Activated T-cell treated with anti-CD3 and anti-CD28 coated beads for 4 hours (primary cell): ENCODE results near the gene CDH13.

Experiments
- DNase-seq: peaks from one replicate; pipeline ENCODE4 v3.0.0-alpha.2; 2020

The CDH13 gene

GRCh38 chr16:83010776-83011720 is 384.3 kb downstream of the CDH13 start:
- DNase-seq = no peak

GRCh38 chr16:83011939-83012338 is 385.2 kb downstream of the CDH13 start:
- no peak for DNase-seq

- no peak for DNase-seq
These were observed 386.3 kb downstream of the CDH13 start for GRCh38 chr16:83013071-83013470.

DNA sequence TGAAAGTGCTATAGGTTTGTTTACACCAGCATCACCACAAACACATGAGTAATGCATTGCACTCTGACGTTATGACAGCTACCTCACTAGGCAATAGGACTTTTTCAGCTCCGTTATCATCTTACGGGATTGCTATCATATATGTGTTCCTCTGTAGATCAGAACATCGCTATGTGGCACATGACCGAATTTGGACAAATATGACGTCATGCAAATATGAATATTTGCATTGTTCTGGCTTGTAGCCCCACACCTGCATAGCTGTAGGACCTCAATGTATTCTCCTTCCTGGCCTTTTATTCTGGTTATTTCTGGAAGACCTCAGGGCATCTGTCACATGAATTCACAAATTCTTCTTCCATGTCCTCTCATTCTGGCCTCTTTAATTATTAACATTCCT is 393.2 kb downstream of the CDH13 start:
- DNase-seq = no peak

GRCh38 chr16:83021045-83021444 is 394.3 kb downstream of the CDH13 start:
- no peak for DNase-seq

DNA sequence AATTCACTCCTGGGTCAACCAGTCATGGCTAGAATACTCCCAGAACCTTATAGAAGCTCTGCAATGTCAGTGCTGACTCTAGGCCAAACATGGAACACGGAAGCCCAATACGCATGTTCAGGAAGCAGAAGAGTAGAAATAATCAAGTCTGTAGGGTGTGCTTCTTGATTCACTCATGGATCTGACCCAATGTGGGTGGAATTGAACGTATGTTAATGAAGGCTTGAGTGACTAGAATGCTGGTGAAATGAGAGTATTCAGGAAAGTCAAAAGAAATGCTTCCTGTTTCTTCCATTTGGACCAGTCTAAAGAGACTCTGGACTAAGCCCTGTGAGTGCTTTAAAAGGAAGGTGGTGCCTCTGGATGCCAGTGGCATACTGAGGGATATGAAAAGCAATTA is 395.0 kb downstream of the CDH13 start:
- no peak for DNase-seq

DNA sequence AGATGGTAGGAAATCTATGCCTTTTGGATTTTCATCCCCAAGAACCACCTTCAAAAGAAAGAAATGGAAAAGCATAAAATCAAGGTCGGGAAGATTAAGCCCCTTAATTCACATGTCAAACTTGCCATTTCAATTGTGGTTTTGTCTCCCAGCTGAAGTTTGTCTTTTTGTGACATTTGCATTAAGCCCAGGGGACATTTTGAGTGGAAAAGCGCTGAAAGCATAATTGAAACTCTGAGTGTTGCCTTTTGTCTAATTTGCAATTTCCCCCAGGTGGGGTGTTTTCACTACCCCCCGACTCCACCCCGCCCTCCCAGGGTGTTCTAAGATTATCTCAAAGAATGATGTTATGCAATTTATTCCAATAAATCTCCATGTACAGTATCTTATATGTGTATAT is 396.2 kb downstream of the CDH13 start:
- no peak for DNase-seq

GRCh38 chr16:83023640-83024039 is 396.9 kb downstream of the CDH13 start:
- no peak for DNase-seq

DNA sequence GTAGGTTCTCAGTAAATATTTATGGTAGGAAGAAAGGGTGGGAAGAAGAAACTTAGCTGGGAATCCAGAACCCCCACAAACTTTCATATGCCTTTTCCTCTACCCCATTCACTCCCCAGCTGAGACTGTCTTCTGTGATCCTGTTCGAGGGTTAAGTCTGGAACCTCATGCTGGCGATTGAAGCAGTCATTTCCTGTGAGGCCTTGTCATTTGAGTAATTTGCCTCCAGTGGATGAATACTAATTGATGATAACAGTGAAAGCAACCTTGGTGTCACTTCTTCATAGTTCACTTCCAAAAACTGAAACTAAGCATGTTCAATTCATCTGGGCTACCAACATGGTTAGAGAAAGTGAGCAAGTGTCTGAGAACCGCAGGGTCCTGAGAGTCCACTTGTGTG is 401.2 kb downstream of the CDH13 start:
- DNase-seq = no peak

GRCh38 chr16:83029467-83029866 is 402.7 kb downstream of the CDH13 start:
- DNase-seq = no peak

GRCh38 chr16:83031524-83031923 is 404.8 kb downstream of the CDH13 start:
- no peak for DNase-seq

DNA sequence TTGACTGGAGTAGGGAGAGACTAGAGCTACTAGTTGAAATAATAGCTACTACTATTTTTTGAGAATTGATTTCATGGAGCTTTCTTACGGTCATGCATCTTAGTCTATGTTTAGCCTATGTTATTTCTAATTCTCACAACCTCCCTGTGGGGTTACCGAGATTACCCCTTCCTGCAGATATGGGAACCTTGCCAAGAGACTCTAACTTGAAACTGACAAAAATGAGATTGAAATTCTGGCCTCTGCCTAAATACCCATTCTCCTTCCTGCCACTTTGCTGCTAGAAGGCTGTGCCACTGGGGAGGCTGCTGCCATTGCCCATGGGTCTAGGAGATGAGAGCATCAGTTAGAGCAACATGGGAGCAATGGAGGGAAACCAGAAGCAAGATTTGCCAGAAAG is 410.3 kb downstream of the CDH13 start:
- no peak for DNase-seq

DNA sequence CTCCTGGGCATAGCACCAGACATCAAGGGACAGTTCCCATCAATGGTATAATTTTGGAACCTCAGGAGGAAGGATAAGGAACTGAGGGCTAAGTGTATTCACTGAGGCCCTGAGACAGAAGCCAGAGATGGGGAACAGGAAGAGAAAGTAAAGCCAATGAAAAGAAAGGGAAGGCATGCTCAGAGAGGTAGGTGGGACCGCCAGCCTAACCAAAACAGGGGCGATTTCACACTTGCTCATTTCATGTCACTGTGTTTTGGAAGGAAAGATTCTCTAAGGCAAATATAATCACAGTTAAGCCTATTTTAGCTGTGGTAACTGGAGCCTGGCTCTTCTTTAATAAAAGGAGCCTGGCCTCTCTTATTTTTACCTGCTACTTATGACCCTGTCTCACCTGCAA is 411.1 kb downstream of the CDH13 start:
- DNase-seq = no peak

GRCh38 chr16:83040174-83040573 is 413.4 kb downstream of the CDH13 start:
- no peak for DNase-seq

- DNase-seq = no peak
These were observed 417.8 kb downstream of the CDH13 start for GRCh38 chr16:83044589-83044988.

GRCh38 chr16:83045790-83046189 is 419.0 kb downstream of the CDH13 start:
- no peak for DNase-seq

DNA sequence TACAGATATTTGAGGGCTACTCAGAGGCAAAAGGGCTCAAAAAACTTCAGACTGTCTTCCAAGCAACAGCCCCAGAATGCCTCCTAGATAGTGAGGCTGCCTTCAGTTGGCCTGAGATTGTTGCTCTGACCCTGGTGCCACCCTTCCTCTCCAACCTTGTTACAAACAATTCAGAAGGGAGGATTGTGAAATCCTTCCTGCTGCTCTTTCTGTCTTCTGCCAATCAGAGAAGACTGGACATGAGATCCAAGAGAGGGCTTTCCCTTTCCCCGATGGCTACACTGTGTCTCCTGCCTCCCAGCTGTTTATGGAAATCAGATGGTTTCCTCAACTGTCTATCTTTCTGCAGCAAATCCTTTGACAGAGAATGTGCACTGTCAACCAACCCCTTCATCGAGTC is 419.9 kb downstream of the CDH13 start:
- DNase-seq = no peak

- DNase-seq = no peak
These were observed 424.7 kb downstream of the CDH13 start for GRCh38 chr16:83051451-83051850.

DNA sequence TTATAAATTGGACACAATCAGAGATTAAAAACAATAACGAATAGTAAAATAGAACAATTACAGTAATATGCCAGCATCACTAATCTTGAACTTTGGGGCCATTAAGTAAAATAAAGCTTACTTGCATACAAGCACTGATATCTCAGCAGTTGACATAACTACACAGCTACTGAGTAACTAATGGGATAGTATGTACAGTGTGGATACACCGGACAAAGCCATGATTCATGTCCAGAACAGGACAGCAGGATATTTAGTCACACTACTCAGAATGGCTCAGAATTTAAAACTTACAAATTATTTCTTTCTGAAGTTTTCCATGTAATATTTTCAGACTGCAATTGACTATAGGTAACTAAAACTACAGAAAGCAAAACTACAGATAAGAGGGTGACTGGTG is 427.5 kb downstream of the CDH13 start:
- no peak for DNase-seq

- DNase-seq = no peak
These were observed 431.6 kb downstream of the CDH13 start for GRCh38 chr16:83058376-83058775.

DNA sequence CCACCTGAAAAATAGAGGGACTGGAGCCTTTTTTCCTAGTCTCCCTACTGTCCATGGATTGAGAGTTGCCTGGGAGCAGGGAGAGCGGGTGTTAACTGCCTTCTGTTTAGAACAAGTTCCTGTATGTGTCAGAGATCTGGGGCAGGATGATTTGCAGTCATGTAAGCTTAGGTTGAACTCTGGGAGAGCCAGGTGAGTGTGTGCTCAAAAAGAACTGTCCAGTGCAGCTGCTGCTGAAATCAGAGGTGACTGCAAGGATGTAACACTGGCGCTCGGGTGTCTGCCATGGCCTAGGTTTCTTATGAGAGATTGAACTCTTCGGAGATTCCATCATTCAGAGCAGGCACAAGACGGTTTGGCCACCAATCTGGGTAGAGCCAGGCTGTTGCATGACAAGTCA is 432.5 kb downstream of the CDH13 start:
- no peak for DNase-seq

GRCh38 chr16:83066011-83066410 is 439.2 kb downstream of the CDH13 start:
- no peak for DNase-seq

GRCh38 chr16:83066881-83067280 is 440.1 kb downstream of the CDH13 start:
- DNase-seq = no peak

DNA sequence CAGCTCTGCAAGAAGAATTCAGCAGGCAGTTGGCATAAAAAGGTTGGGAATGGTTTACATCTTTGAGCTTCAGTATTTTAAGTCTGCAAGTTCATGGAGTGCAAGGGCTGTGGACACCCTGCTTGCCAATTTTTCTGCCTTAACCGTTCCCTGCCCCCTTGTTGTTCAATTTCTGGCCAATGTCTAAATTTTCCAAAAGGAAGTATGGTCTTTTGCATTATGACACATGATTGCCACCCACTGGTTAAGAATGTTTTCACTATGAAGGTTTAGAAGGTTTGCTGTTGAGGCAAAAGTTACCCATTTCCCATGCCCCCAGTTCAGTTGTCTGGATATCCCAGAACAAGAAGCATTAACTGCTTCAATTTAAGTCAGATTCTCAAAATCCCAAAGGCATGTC is 441.9 kb downstream of the CDH13 start:
- DNase-seq = no peak
